IMR-90 (cell line): ENCODE measurements around the gene CENPF. TPM values are rescaled to one million over a fixed set of nuclear protein-coding genes. Genes with fewer than 3 reads are reported as not detected.

Experiments used
- ATAC-seq: fragments of 200-7000 bp; cut with Tn5 transposase; 2 replicates; pipeline ENCODE4 v1.9.1; 2020; ENCODE audit warnings: low read depth, mild to moderate bottlenecking, moderate library complexity
- BruUV-seq: library from RNA; stranded (reverse); fragments of 400-500 nt; replicated peaks from 2 replicates; lab custom pipeline; 2021; lab: Mats Ljungman, UMichigan
- CTCF ChIA-PET: fragments of 300-600 bp; formaldehyde crosslinking; extraction: SDS; loops from one replicate; lab custom pipeline; 2021; ENCODE audit warnings: antibody characterized with exemption; lab: Yijun Ruan, JAX
- POLR2A ChIA-PET: fragments of 300-600 bp; sonication (Branson Sonifier 250); formaldehyde crosslinking; loops from one replicate; lab custom pipeline; 2022; ENCODE audit warnings: antibody characterized with exemption; ENCODE audit not compliant: unreplicated experiment; lab: Charles Lee
- DNase-seq: peaks from one replicate; pipeline ENCODE4 v3.0.0; 2013
- H2AFZ ChIP-seq: replicated peaks from 2 replicates; pipeline ENCODE3; 2013; ENCODE audit warnings: low read length, mild to moderate bottlenecking; ENCODE audit not compliant: poor library complexity
- H2AK5ac ChIP-seq: 2 replicates; pipeline ENCODE4 v1.6.1; 2013; ENCODE audit warnings: low read depth, low read length, inconsistent platforms
- H2AK9ac ChIP-seq: replicated peaks from 2 replicates; pipeline ENCODE3; 2013; ENCODE audit warnings: mild to moderate bottlenecking, low read depth, low read length, moderate library complexity; ENCODE audit not compliant: poor library complexity
- H2BK120ac ChIP-seq: 2 replicates; pipeline ENCODE4 v1.6.1; 2013; ENCODE audit warnings: low read depth, low read length, inconsistent platforms
- H2BK15ac ChIP-seq: 3 replicates; pipeline ENCODE4 v1.6.1; 2013; ENCODE audit warnings: low read depth, low read length, inconsistent platforms
- H2BK20ac ChIP-seq: 2 replicates; pipeline ENCODE4 v1.6.1; 2013; ENCODE audit warnings: low read depth, mild to moderate bottlenecking, inconsistent platforms, low read length, moderate library complexity
- H2BK5ac ChIP-seq: 2 replicates; pipeline ENCODE4 v1.6.1; 2013; ENCODE audit warnings: mild to moderate bottlenecking, low read depth, low read length, inconsistent platforms; ENCODE audit not compliant: poor library complexity, severe bottlenecking
- H3K14ac ChIP-seq: replicated peaks from 2 replicates; pipeline ENCODE4 v1.6.1; 2013; ENCODE audit warnings: low read depth, low read length, inconsistent platforms
- H3K18ac ChIP-seq: 2 replicates; pipeline ENCODE4 v1.6.1; 2013; ENCODE audit warnings: low read depth, low read length, control low read depth
- H3K23ac ChIP-seq: 2 replicates; pipeline ENCODE4 v1.6.1; 2013; ENCODE audit warnings: low read depth, low read length, inconsistent platforms
- H3K27ac ChIP-seq: 2 replicates; pipeline ENCODE4 v1.5.1; 2013; ENCODE audit warnings: mild to moderate bottlenecking, control low read depth, low read length; ENCODE audit not compliant: insufficient read depth
- H3K27me3 ChIP-seq: 2 replicates; pipeline ENCODE4 v1.6.1; 2013; ENCODE audit warnings: low read length; ENCODE audit not compliant: control insufficient read depth, insufficient read depth
- H3K36me3 ChIP-seq: 2 replicates; pipeline ENCODE4 v1.6.1; 2013; ENCODE audit warnings: low read length, mixed read lengths; ENCODE audit not compliant: control insufficient read depth, insufficient read depth
- H3K4ac ChIP-seq: 2 replicates; pipeline ENCODE4 v1.6.1; 2013; ENCODE audit warnings: low read depth, low read length, inconsistent platforms
- H3K4me1 ChIP-seq: 2 replicates; pipeline ENCODE4 v1.6.1; 2013; ENCODE audit warnings: low read length, mixed read lengths; ENCODE audit not compliant: control insufficient read depth, insufficient read depth
- H3K4me2 ChIP-seq: 2 replicates; pipeline ENCODE4 v1.6.1; 2013; ENCODE audit warnings: low read depth, mild to moderate bottlenecking, control low read depth, low read length, moderate library complexity
- H3K4me3 ChIP-seq: 2 replicates; pipeline ENCODE4 v1.5.1; 2013; ENCODE audit warnings: low read depth, mild to moderate bottlenecking, control low read depth, low read length, moderate library complexity; ENCODE audit not compliant: insufficient read depth
- H3K56ac ChIP-seq: 2 replicates; pipeline ENCODE4 v1.6.1; 2013; ENCODE audit warnings: low read length, inconsistent platforms; ENCODE audit not compliant: insufficient read depth; ENCODE audit errors: extremely low read depth
- H3K79me1 ChIP-seq, 2 experiments: 2 replicates each; pipeline ENCODE4 v1.6.1; 2013; ENCODE audit warnings: low read length in 2 of 2, inconsistent platforms in 1 of 2, low read depth in 1 of 2
- H3K9ac ChIP-seq: 2 replicates; pipeline ENCODE4 v1.6.1; 2013; ENCODE audit warnings: low read depth, low read length, control low read depth
- H3K9me1 ChIP-seq: 2 replicates; pipeline ENCODE4 v1.6.1; 2013; ENCODE audit warnings: low read length, inconsistent platforms; ENCODE audit not compliant: insufficient read depth
- H3K9me3 ChIP-seq: 2 replicates; pipeline ENCODE4 v1.6.1; 2013; ENCODE audit warnings: low read length; ENCODE audit not compliant: control insufficient read depth, insufficient read depth
- H4K20me1 ChIP-seq: 2 replicates; pipeline ENCODE4 v1.6.1; 2013; ENCODE audit warnings: low read length, inconsistent platforms; ENCODE audit not compliant: insufficient read depth
- H4K5ac ChIP-seq: 2 replicates; pipeline ENCODE4 v1.6.1; 2013; ENCODE audit warnings: mild to moderate bottlenecking, low read depth, low read length, control low read depth
- H4K8ac ChIP-seq, 2 experiments: 2 replicates each; pipeline ENCODE4 v1.6.1; 2013; ENCODE audit warnings: low read depth in 2 of 2, low read length in 2 of 2, control low read depth in 1 of 2, inconsistent platforms in 1 of 2
- H4K91ac ChIP-seq: 2 replicates; pipeline ENCODE4 v1.6.1; 2013; ENCODE audit warnings: low read depth, low read length, inconsistent platforms; ENCODE audit not compliant: insufficient read depth
- BHLHE40 ChIP-seq: fragments of 150-350 bp; IDR thresholded peaks from 2 replicates; pipeline ENCODE4 v1.6.1; 2016; ENCODE audit warnings: mild to moderate bottlenecking, low read depth, low read length
- CEBPB ChIP-seq: IDR thresholded peaks from 2 replicates; pipeline ENCODE4 v1.6.1; 2012; ENCODE audit warnings: low read depth, low read length, improper control_type of control experiment
- CHD1 ChIP-seq: IDR thresholded peaks from 2 replicates; pipeline ENCODE4 v1.6.1; 2012; ENCODE audit warnings: low read depth, low read length, improper control_type of control experiment
- CTCF ChIP-seq: conservative IDR thresholded peaks from 2 replicates; pipeline ENCODE4 v1.5.1; 2012; ENCODE audit warnings: mild to moderate bottlenecking, low read depth, low read length, improper control_type of control experiment
- FOS ChIP-seq: fragments of 150-350 bp; IDR thresholded peaks from 2 replicates; pipeline ENCODE4 v1.6.1; 2016; ENCODE audit warnings: low read depth, low read length
- MAFK ChIP-seq: IDR thresholded peaks from 2 replicates; pipeline ENCODE4 v1.6.1; 2012; ENCODE audit warnings: low read depth, low read length, improper control_type of control experiment
- MAZ ChIP-seq: IDR thresholded peaks from 2 replicates; pipeline ENCODE4 v1.6.1; 2012; ENCODE audit warnings: low read depth, mild to moderate bottlenecking, low read length, improper control_type of control experiment, moderate library complexity, borderline replicate concordance
- MXI1 ChIP-seq: IDR thresholded peaks from 2 replicates; pipeline ENCODE4 v1.6.1; 2012; ENCODE audit warnings: low read depth, mild to moderate bottlenecking, low read length, moderate library complexity, borderline replicate concordance
- NFE2L2 ChIP-seq: fragments of 150-350 bp; IDR thresholded peaks from 2 replicates; pipeline ENCODE4 v1.6.1; 2016; ENCODE audit warnings: low read depth, mild to moderate bottlenecking, low read length
- POLR2A ChIP-seq: IDR thresholded peaks from 2 replicates; pipeline ENCODE4 v1.6.1; 2012; ENCODE audit warnings: mild to moderate bottlenecking, low read depth, low read length
- RAD21 ChIP-seq: IDR thresholded peaks from 2 replicates; pipeline ENCODE4 v1.6.1; 2012; ENCODE audit warnings: low read length, improper control_type of control experiment
- RCOR1 ChIP-seq: IDR thresholded peaks from 2 replicates; pipeline ENCODE4 v1.6.1; 2012; ENCODE audit warnings: mild to moderate bottlenecking, low read length, improper control_type of control experiment; ENCODE audit not compliant: insufficient replicate concordance
- RFX5 ChIP-seq: IDR thresholded peaks from 2 replicates; pipeline ENCODE4 v1.8.0; 2012; ENCODE audit warnings: low read depth, mild to moderate bottlenecking, low read length, moderate library complexity
- SMC3 ChIP-seq: fragments of 150-350 bp; IDR thresholded peaks from 2 replicates; pipeline ENCODE4 v1.6.1; 2016; ENCODE audit warnings: low read depth, mild to moderate bottlenecking, antibody characterized with exemption, low read length, moderate library complexity
- WGBS, 2 experiments: methylation state at CpG; one replicate each; pipeline versions ENCODE4 v1.1.5 to v1.1.7; 2013; ENCODE audit warnings: missing lambda C conversion rate in 2 of 2; ENCODE audit not compliant: insufficient read length in 1 of 2; ENCODE audit errors: extremely low coverage in 2 of 2; 5-methylcytosine and 5-hydroxymethylcytosine counted together
- dilution Hi-C: fragments of 300-500 bp; cut with HindIII; formaldehyde crosslinking; loops from one replicate; pipeline ENCODE4 v1.14.3; 2018; ENCODE audit warnings: low sequenced_read_pairs; ENCODE audit not compliant: unreplicated experiment
- in situ Hi-C: fragments of 300-500 bp; cut with MboI; formaldehyde crosslinking; loops from 3 replicates; pipeline ENCODE4 v1.14.3; 2019; ENCODE audit warnings: low sequenced_read_pairs, inconsistent platforms, mixed read lengths
- intact Hi-C: fragments of 100-400 bp; cut with micrococcal nuclease; formaldehyde crosslinking; loops from 2 replicates; pipeline ENCODE4 v1.10.0; 2022
- polyA plus RNA-seq, 3 experiments: library from polyadenylated mRNA; depleted of rRNA; stranded (reverse); fragments of >200 nt; gene quantifications; 2 replicates each; pipeline ENCODE4 v1.2.3, GENCODE V29; 2012; ENCODE audit warnings: low replicate concordance in 1 of 3
- total RNA-seq: library from RNA; depleted of rRNA; stranded (reverse); fragments of >200 nt; gene quantifications from 2 replicates; pipeline ENCODE4 v1.2.3, GENCODE V29; 2012
- TF ChIP-seq, protein P1 (sequence below): fragments of 150-350 bp; IDR thresholded peaks from 2 replicates; pipeline ENCODE4 v1.6.1; 2016; ENCODE audit warnings: low read depth, mild to moderate bottlenecking, low read length, moderate library complexity, borderline replicate concordance
- TF ChIP-seq, protein P2 (sequence below): fragments of 150-350 bp; IDR thresholded peaks from 2 replicates; pipeline ENCODE4 v1.6.1; 2017; ENCODE audit warnings: mild to moderate bottlenecking, antibody characterized with exemption, low read length, low read depth

CENPF gene
- total and polyA plus RNA-seq, 2 of the 4 experiments (the other 2 are of a cell fraction): 20.9 to 51.8 TPM

DNA sequence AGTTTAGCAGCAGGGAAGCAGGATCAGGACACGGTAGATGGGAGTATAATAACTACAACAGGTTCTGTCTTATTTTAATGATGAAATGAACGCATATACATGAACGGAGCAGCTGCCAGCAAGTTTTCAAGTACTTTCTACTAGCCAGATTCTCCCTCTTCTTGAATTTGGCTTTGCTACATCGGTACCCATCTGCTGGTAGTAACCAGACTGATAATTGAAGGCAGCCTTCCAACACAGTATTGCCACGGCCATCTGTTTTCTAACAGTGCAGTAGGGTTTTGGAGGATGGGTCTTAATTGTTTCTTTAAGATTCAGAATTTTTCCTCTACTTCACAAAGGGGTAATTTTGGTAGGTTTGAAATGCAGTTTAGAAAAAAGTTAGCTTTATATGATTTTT is 33.4 kb downstream of the CENPF start:
- Histone ChIP-seq H3K4me1 (peaks cover 10% of the 10 kb centered on the region; the same call in 1 of the 2 replicates), H3K4me2 (no peak overlapping the region), H3K23ac (no peak overlapping the region), H4K20me1 (no peaks in the 10 kb centered on the region), H2BK5ac (no peak overlapping the region), H2AK9ac (no peak overlapping the region), H2BK15ac (no peak overlapping the region), H4K5ac (no peak overlapping the region), H3K56ac (no peak overlapping the region), H2AK5ac (no peak overlapping the region), H4K8ac (no peak overlapping the region), H3K9me1 (0 out of 2 replicates have a peak, but pooled peaks cover 5% of the 10 kb centered on the region), H3K14ac (no peak overlapping the region), H2BK120ac (no peak overlapping the region), H3K27ac (no peak overlapping the region), H3K4me3 (no peak overlapping the region), H3K27me3 (no peaks in the 10 kb centered on the region), H4K91ac (no peak overlapping the region), H3K36me3 (no peaks in the 10 kb centered on the region), H3K18ac (no peak overlapping the region), H3K9me3 (no peaks in the 10 kb centered on the region), H3K9ac (no peak overlapping the region), H2BK20ac (no peak overlapping the region), H2AFZ (no peak overlapping the region), H3K79me1 (peaks cover 24 to 45% of the 10 kb centered on the region in 2 experiments), H3K4ac (no peak overlapping the region)
- BruUV-seq: no TSS peak
- POLR2A ChIA-PET: no interaction called here
- dilution Hi-C loops (no loop called here), in situ Hi-C loops (no loop called here), intact Hi-C loops (no loop called here)
- DNase-seq (no peak), ATAC-seq (no peak)
- 80% methylated on average over 1 of the region's 5 CpGs; no CpG with 5 or more reads in 1 of the 2 experiments for WGBS, 2 experiments
- CTCF ChIA-PET: no interaction called here
- TF ChIP-seq SMC3 (no peak), RFX5 (no peak), BHLHE40 (no peak), MAZ (no peak), POLR2A (no peak), RCOR1 (no peak), CEBPB (no peak), RAD21 (no peak), CTCF (no peak), MAFK (no peak), NFE2L2 (no peak), FOS (no peak), MXI1 (no peak), CHD1 (no peak)
- TF ChIP-seq, protein P1, sequence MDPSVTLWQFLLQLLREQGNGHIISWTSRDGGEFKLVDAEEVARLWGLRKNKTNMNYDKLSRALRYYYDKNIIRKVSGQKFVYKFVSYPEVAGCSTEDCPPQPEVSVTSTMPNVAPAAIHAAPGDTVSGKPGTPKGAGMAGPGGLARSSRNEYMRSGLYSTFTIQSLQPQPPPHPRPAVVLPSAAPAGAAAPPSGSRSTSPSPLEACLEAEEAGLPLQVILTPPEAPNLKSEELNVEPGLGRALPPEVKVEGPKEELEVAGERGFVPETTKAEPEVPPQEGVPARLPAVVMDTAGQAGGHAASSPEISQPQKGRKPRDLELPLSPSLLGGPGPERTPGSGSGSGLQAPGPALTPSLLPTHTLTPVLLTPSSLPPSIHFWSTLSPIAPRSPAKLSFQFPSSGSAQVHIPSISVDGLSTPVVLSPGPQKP: no peak
- TF ChIP-seq, protein P2, sequence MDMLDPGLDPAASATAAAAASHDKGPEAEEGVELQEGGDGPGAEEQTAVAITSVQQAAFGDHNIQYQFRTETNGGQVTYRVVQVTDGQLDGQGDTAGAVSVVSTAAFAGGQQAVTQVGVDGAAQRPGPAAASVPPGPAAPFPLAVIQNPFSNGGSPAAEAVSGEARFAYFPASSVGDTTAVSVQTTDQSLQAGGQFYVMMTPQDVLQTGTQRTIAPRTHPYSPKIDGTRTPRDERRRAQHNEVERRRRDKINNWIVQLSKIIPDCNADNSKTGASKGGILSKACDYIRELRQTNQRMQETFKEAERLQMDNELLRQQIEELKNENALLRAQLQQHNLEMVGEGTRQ: no peak
